Stimulated activated CD8-positive, alpha-beta memory T cell treated with anti-CD3 and anti-CD28 coated beads, Interleukin-12 subunit alpha, Interleukin-12 subunit beta, amount 100 ng/mL, for 1 hour (primary cell): ENCODE data around the gene CCSER1.

Experiments used
- DNase-seq: peaks from one replicate; pipeline ENCODE4 v3.0.0-alpha.2; 2020; ENCODE audit warnings: low read depth

Gene CCSER1

GRCh38 chr4:90198086-90198847, 71.1 kb downstream of the CCSER1 start:
- DNase-seq, result no peak

GRCh38 chr4:90207887-90208454, 80.8 kb downstream of the CCSER1 start:
- no peak for DNase-seq

- DNase-seq, result no peak
These were observed 82.7 kb downstream of the CCSER1 start for GRCh38 chr4:90209922-90210321.

GRCh38 chr4:90211174-90211573, 84.0 kb downstream of the CCSER1 start:
- DNase-seq, result no peak

GRCh38 chr4:90215286-90215685, 88.1 kb downstream of the CCSER1 start:
- no peak for DNase-seq

GRCh38 chr4:90219822-90220221, 92.6 kb downstream of the CCSER1 start:
- DNase-seq, result no peak

- no peak for DNase-seq
These were observed 93.3 kb downstream of the CCSER1 start for GRCh38 chr4:90220459-90220858.

- no peak for DNase-seq
These were observed 99.5 kb downstream of the CCSER1 start for GRCh38 chr4:90226734-90227133.

- no peak for DNase-seq
These were observed 100.0 kb downstream of the CCSER1 start for GRCh38 chr4:90227177-90227576.

GRCh38 chr4:90234916-90235547, 107.8 kb downstream of the CCSER1 start:
- DNase-seq, result no peak

GRCh38 chr4:90237751-90238530, 110.7 kb downstream of the CCSER1 start:
- no peak for DNase-seq

GRCh38 chr4:90240333-90240732, 113.1 kb downstream of the CCSER1 start:
- DNase-seq, result no peak

GRCh38 chr4:90241008-90241407, 113.8 kb downstream of the CCSER1 start:
- no peak for DNase-seq

GRCh38 chr4:90245837-90246236, 118.6 kb downstream of the CCSER1 start:
- DNase-seq, result no peak

GRCh38 chr4:90246816-90247215, 119.6 kb downstream of the CCSER1 start:
- no peak for DNase-seq

- DNase-seq, result no peak
These were observed 127.2 kb downstream of the CCSER1 start for GRCh38 chr4:90254357-90254756.

- no peak for DNase-seq
These were observed 147.0 kb downstream of the CCSER1 start for GRCh38 chr4:90274175-90274574.

- DNase-seq, result no peak
These were observed 153.8 kb downstream of the CCSER1 start for GRCh38 chr4:90280954-90281353.

GRCh38 chr4:90281541-90282355, 154.6 kb downstream of the CCSER1 start:
- DNase-seq, result no peak

- DNase-seq, result no peak
These were observed 163.2 kb downstream of the CCSER1 start for GRCh38 chr4:90290345-90290744.

GRCh38 chr4:90292438-90292837, 165.2 kb downstream of the CCSER1 start:
- DNase-seq, result no peak

GRCh38 chr4:90293320-90293719, 166.1 kb downstream of the CCSER1 start:
- no peak for DNase-seq
